ENCODE data around the gene TNS4. TPM values are rescaled to one million over a fixed set of nuclear protein-coding genes. Genes with fewer than 3 reads are reported as not detected.

TNS4 gene
- total RNA-seq, 1 donor from 2014 or later, result 0.78 TPM

GRCh38 chr17:40541060-40541872 is 39.8 kb upstream of the TNS4 start:
- peak overlapping the region; percentile 89 for H3K27ac ChIP-seq
- TF ChIP-seq CTCF (IDR thresholded peaks at IDR 0.05), result no peak
- no peaks in the 10 kb centered on the region for H3K9me3 ChIP-seq
- no peaks in the 10 kb centered on the region for H3K36me3 ChIP-seq
- DNase-seq (peak; percentile 68), ATAC-seq (no peak)
- no peaks in the 10 kb centered on the region for H3K27me3 ChIP-seq
- no peak overlapping the region for H3K4me3 ChIP-seq
- intact Hi-C loops (cut with DNase I), result no loop called here
- peaks cover 65% of the 10 kb centered on the region for H3K4me1 ChIP-seq

- no peaks in the 10 kb centered on the region for H3K9me3 ChIP-seq
- intact Hi-C loops (cut with DNase I), result no loop called here
- ATAC-seq (no peak), DNase-seq (peak; percentile 51)
- no peak for TF ChIP-seq CTCF (IDR thresholded peaks at IDR 0.05)
- no peak overlapping the region for H3K4me3 ChIP-seq
- H3K4me1 ChIP-seq, result peaks cover 73% of the 10 kb centered on the region
- peak overlapping the region; percentile 47 for H3K27ac ChIP-seq
- no peaks in the 10 kb centered on the region for H3K27me3 ChIP-seq
- H3K36me3 ChIP-seq, result no peaks in the 10 kb centered on the region
These were observed 39.0 kb upstream of the TNS4 start for GRCh38 chr17:40540448-40540847.

DNA sequence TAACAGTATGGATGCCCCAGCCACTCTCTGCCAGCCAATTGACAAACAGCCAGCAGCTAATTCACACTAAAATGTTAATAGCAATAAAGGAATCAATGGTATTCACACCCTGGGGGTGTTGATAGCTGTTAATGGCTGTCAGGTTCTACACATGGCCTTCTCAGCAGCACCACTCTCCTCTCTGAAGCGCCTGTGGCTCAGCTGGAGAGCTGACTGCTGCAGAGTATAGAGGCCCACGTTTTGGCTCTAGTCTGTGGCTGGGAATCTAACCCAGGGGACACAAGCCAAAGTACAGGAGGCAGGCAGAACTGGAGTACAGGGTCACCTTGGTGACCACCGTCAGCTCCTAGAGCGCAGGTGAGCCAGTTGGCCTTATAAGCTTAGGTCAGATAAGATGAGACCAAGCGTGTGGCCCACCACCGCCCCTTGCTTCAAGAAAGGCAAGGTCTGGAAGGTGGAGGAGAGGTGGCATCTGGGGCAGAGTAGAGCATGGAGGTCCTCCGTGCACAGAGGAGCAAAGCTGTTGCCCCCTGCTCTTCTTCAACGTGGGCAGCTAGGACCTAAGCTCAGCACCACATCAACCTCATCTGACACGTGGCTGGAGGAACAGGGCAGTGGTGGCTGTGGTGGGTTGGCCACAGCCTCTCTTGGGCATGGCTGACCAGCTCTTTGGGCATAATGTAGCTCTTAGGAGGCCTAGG is 38.4 kb upstream of the TNS4 start:
- Histone ChIP-seq H3K9me3 (no peaks in the 10 kb centered on the region), H3K36me3 (no peaks in the 10 kb centered on the region), H3K4me1 (peaks cover 77% of the 10 kb centered on the region), H3K4me3 (no peak overlapping the region), H3K27ac (peak overlapping the region; percentile 47), H3K27me3 (no peaks in the 10 kb centered on the region)
- no peak for TF ChIP-seq CTCF (IDR thresholded peaks at IDR 0.05)
- peak; percentile 50 for DNase-seq
- no peak for ATAC-seq
- intact Hi-C loops (cut with DNase I), result loop anchor here (10.0 kb wide), 1 partner anchor 175 kb away; the partner anchor contains the start of gene GJD3

DNA sequence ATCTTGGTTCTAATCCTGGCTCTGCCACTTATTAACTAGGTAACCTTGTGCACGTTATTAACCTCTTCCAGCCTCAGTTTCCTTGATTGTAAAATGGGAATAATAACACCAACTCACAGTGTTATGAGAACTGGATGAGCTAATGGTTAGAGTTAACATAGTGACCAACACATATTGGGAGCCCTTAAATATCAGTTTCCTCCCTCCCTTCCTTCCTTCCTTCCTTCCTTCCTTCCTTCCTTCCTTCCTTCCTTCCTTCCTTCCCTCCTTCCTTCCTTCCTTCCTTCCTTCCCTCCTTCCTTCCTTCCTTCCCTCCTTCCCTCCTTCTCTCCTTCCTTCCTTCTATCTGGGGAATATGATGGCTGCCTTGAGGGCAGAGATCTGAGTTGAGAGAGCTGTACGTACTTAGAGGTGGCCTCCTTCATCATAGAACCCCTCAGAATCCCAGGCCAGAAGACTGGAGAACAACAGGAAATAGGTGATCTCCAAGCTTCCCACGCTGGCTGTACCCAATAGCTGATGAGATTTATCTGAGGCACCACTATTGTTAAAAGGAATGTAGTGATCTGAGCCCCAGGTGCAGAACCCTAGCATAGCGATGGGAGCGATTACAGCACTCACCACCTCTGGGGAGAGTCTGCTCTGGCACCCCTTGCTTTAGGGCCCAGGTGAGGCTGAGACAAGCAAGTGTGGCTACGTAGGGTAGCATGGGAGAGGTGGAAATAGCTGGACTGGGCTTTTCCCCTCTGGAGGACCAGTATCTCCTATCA is 37.7 kb upstream of the TNS4 start:
- Histone ChIP-seq H3K27ac (peak overlapping the region; percentile 86), H3K4me1 (peaks cover 79% of the 10 kb centered on the region), H3K36me3 (no peaks in the 10 kb centered on the region), H3K4me3 (no peak overlapping the region), H3K9me3 (no peaks in the 10 kb centered on the region), H3K27me3 (no peaks in the 10 kb centered on the region)
- DNase-seq (no peak), ATAC-seq (no peak)
- TF ChIP-seq CTCF (IDR thresholded peaks at IDR 0.05), result no peak
- intact Hi-C loops (cut with DNase I), result loop anchor here (10.0 kb wide), 1 partner anchor 174 kb away; the partner anchor contains the start of gene GJD3
